Progenitor cell of endocrine pancreas (in vitro differentiated cells): Measurements from ENCODE around the gene HK3. TPM values are rescaled to one million over a fixed set of nuclear protein-coding genes. Genes with fewer than 3 reads are reported as not detected.

ENCODE experiments used
- DNase-seq: peaks from one replicate; pipeline ENCODE4 v3.0.0; 2021; ENCODE audit warnings: low spot score; ENCODE audit not compliant: unreplicated experiment
- H3K27ac Mint-ChIP-seq: 2 replicates; pipeline ENCODE4 v1.8.0; 2021; ENCODE audit warnings: mild to moderate bottlenecking, moderate library complexity, mixed read lengths
- H3K27me3 Mint-ChIP-seq: 2 replicates; pipeline ENCODE4 v1.8.0; 2021; ENCODE audit warnings: mixed read lengths
- H3K36me3 Mint-ChIP-seq: 2 replicates; pipeline ENCODE4 v1.8.0; 2022; ENCODE audit warnings: mixed read lengths; ENCODE audit not compliant: insufficient read depth
- H3K4me1 Mint-ChIP-seq: 2 replicates; pipeline ENCODE4 v1.8.0; 2021; ENCODE audit warnings: low read depth, mixed read lengths
- H3K4me3 Mint-ChIP-seq: 2 replicates; pipeline ENCODE4 v1.8.0; 2021; ENCODE audit warnings: low read depth, mild to moderate bottlenecking, moderate library complexity, mixed read lengths
- H3K9me3 Mint-ChIP-seq: 2 replicates; pipeline ENCODE4 v1.8.0; 2021; ENCODE audit warnings: low read depth, mixed read lengths
- total RNA-seq: library from RNA; stranded (reverse); gene quantifications from 2 replicates; pipeline ENCODE4 v1.2.1, GENCODE V29; 2021
- TF ChIP-seq, protein P1 (sequence below): fragments of 200-600 bp; sonication (generic); IDR thresholded peaks from one replicate; pipeline ENCODE4 v1.5.0; 2021; ENCODE audit warnings: antibody characterized with exemption, mild to moderate bottlenecking; ENCODE audit not compliant: unreplicated experiment

Gene HK3
- total RNA-seq, 1 donor from 2014 or later = not detected

DNA sequence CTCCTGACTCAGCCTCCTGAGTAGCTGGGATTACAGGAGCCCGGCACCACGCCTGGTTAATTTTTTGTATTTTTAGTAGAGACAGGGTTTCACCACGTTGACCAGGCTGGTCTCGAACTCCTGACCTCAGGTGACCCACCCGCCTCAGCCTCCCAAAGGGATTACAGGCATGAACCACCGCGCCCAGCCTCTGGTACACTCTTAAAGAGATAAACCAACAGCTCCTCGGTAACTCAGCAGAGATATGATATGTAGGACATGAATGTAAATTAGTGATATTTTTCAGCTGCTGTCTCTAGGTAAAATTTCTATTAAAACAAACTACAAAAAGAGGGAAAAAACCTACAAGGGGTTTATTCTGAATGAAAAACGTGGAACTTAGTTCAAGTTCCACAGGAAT is 42.8 kb upstream of the HK3 start:
- Mint-ChIP-seq H3K27me3 (no peaks in the 10 kb centered on the region), H3K4me3 (no peak overlapping the region), H3K9me3 (no peaks in the 10 kb centered on the region), H3K4me1 (peaks cover 9% of the 10 kb centered on the region), H3K27ac (no peak overlapping the region), H3K36me3 (peaks cover 25% of the 10 kb centered on the region)
- TF ChIP-seq, protein P1, sequence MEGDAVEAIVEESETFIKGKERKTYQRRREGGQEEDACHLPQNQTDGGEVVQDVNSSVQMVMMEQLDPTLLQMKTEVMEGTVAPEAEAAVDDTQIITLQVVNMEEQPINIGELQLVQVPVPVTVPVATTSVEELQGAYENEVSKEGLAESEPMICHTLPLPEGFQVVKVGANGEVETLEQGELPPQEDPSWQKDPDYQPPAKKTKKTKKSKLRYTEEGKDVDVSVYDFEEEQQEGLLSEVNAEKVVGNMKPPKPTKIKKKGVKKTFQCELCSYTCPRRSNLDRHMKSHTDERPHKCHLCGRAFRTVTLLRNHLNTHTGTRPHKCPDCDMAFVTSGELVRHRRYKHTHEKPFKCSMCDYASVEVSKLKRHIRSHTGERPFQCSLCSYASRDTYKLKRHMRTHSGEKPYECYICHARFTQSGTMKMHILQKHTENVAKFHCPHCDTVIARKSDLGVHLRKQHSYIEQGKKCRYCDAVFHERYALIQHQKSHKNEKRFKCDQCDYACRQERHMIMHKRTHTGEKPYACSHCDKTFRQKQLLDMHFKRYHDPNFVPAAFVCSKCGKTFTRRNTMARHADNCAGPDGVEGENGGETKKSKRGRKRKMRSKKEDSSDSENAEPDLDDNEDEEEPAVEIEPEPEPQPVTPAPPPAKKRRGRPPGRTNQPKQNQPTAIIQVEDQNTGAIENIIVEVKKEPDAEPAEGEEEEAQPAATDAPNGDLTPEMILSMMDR = no peak
- DNase-seq = no peak

DNA sequence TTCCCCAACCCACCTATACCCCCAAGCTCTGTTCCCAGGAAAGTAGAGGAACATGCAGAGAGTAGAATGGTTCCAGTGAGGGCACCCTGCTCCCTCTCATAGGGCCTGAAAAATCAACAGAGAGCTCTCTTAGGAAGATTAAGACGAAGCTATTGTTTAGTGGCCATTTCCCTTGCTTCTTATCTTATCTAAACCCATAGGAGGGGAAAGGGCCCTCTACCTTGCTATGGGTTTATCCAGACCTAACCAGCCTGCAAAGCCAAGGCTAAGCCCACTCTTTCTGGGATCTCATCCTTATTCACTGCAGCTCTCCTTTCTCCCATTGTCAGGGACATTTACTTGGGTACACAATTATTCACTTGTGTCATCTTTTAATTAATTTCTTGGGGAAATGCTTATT is 39.3 kb upstream of the HK3 start:
- H3K4me3 Mint-ChIP-seq = no peak overlapping the region
- TF ChIP-seq, protein P1 = no peak
- H3K36me3 Mint-ChIP-seq = peaks cover 20% of the 10 kb centered on the region
- no peak overlapping the region for H3K27ac Mint-ChIP-seq
- H3K27me3 Mint-ChIP-seq = no peaks in the 10 kb centered on the region
- no peak for DNase-seq
- H3K9me3 Mint-ChIP-seq = no peaks in the 10 kb centered on the region
- H3K4me1 Mint-ChIP-seq = peaks cover 10% of the 10 kb centered on the region

DNA sequence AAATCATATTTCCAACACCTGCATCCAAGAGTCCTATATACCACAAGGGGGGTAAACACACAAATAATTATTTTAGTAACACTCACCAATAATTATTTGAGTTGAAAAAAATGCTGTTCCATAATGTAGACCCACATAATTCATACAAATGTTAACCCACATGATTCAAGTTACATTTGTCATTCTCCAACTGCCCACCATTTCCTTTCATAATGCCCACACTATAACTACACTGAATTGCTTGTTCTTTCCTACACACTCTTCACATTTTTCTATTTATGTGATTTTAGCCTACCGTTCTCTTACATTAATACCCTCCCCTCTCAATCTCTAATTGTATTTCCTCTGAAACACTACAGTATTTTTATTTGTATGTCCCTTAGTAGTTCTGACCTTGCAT is 35.9 kb upstream of the HK3 start:
- Mint-ChIP-seq H3K4me1 (peaks cover 10% of the 10 kb centered on the region), H3K27ac (no peak overlapping the region), H3K36me3 (peaks cover 11% of the 10 kb centered on the region), H3K27me3 (no peaks in the 10 kb centered on the region), H3K4me3 (no peak overlapping the region), H3K9me3 (no peaks in the 10 kb centered on the region)
- no peak for DNase-seq
- TF ChIP-seq, protein P1 = no peak

DNA sequence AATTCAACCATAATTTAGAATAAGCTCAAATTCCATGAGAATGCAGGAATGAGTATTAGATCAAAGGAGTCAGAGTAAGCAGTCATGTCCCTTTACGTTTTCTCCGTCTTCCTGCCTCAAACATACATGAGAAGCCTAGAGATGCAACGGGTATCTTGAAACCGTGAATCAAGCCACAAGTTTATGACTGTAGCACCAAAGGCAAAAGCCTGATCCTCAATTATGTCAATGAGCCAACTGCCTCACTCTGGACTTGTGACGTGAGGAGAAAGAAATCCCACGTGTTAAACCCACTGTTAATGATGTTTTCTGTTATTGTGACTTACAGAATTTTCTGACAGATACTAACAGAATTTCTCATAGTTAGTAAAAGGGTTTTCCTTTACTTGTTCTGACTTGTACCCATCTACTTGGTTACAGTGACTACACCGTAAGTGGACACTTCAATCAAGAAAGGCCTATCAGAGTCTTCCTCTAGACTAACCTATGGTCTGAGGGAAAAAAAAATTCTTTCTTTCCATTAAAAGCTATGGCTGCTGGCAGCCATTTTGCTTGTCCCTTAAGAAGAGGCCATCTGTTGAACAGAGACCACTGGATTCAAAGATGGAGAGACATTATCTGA is 35.3 kb upstream of the HK3 start:
- peaks cover 13% of the 10 kb centered on the region for H3K36me3 Mint-ChIP-seq
- H3K27ac Mint-ChIP-seq = no peak overlapping the region
- peaks cover 10% of the 10 kb centered on the region for H3K4me1 Mint-ChIP-seq
- no peak overlapping the region for H3K4me3 Mint-ChIP-seq
- H3K9me3 Mint-ChIP-seq = no peaks in the 10 kb centered on the region
- TF ChIP-seq, protein P1 = no peak
- no peaks in the 10 kb centered on the region for H3K27me3 Mint-ChIP-seq
- no peak for DNase-seq

DNA sequence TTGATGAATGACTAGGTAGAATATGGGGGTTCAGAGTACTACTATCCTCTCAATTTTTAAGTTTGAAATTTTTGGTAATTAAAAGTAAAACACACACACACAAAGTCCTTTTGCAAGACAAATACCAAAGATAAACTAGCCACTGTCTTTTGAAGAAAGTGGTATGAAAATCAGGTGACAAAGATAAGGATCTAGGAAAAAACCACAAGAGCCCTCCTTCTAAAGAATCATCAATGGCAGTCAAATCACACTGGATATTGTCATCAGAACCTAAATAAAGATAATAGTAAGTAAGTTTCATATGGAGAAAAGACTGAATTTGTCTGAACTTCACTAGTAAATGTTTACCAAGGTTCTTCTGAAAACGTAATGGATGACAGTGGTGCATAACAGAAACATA is 30.5 kb upstream of the HK3 start:
- Mint-ChIP-seq H3K36me3 (peaks cover 9% of the 10 kb centered on the region), H3K9me3 (no peaks in the 10 kb centered on the region), H3K4me1 (no peaks in the 10 kb centered on the region), H3K27ac (no peak overlapping the region), H3K27me3 (no peaks in the 10 kb centered on the region), H3K4me3 (no peak overlapping the region)
- no peak for DNase-seq
- TF ChIP-seq, protein P1 = no peak
